Heart left ventricle (tissue), 13 donors: Measurements from ENCODE around the gene SOX6.

Experiments used
- POLR2A ChIP-seq, 2 donors: fragments of 450-650 bp; IDR thresholded peaks; one replicate each; pipeline ENCODE4 v1.6.1; 2017; ENCODE audit warnings: antibody characterized with exemption in 2 of 2, mild to moderate bottlenecking in 2 of 2, moderate library complexity in 2 of 2
- TF ChIP-seq, protein P1 (sequence below), 12 donors: fragments of 200-600 bp; sonication (generic) in 4 of 12; IDR thresholded peaks; one replicate each; pipeline versions ENCODE4 v1.5.0 to v1.8.0; 2018 to 2022; ENCODE audit warnings: antibody characterized with exemption in 12 of 12, mild to moderate bottlenecking in 5 of 12
- donor health status: ischemic (EF 13 %, LVEDD 7.1; RV severe dilation, severe dysfunction).
- donor health status: DM: no; HTN: yes; CAD: no.
- donor health status: DM: no; HTN: no; CAD: no.
- donor health status: ischemic (EF 25% LVEDD 6.9; RV normal size, moderate dysfunction).
- donor health status: ischemic (EF 25% LVEDD 5.7; RV mildly dilated, moderate dysfunction).
- donor health status: ischemic (EF 35%, LVEDD 5.7; RV mildly dilated, moderate dysfunction).
- donor health status: nonischemic (EF 11% LVEDD 7.7; RV severe dilation, severe dysfunction).
- donor health status: DM: yes; HTN: yes; CAD: no.
- donor health status: PGD.
- donor health status: ischemic (EF 29% LVEDD 5.4; RV normal size, mild dysfunction).
- donor health status: nonischemic (EF 23%, LVEDD 6.1; RV moderate dilation, normal function).

DNA sequence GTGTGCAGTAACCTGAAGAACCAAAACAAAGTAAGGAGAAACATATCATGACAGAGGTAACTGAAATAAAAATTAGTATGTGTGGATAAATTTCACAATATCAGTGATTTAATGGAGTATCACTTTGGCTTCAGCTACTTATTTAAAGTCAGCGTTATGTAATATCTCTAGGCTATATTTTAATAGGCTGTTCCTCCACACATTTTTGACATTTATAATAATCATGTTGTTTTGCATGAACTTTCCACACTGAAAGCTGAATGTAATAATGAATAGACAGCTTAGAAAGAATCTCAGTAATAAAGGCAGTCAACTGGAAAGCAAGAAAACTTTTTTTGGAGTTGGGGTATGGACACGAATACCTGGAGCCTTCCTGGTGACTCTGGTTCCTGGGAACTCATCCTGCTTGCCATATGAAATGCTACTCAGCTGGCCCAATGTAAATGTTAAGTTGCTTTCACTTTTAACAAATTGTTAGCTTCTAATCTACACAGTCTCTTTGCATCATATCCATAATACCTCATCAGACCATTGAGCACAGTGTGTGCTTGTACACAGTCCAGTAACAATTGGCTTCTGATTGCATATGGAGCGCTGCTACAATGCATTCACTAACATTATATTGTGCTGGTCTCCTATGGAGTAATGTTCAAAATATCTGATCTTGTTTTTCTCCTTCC is 257.7 kb downstream of the SOX6 start:
- TF ChIP-seq POLR2A (IDR thresholded peaks at IDR 0.05) = no peak
- TF ChIP-seq, protein P1, sequence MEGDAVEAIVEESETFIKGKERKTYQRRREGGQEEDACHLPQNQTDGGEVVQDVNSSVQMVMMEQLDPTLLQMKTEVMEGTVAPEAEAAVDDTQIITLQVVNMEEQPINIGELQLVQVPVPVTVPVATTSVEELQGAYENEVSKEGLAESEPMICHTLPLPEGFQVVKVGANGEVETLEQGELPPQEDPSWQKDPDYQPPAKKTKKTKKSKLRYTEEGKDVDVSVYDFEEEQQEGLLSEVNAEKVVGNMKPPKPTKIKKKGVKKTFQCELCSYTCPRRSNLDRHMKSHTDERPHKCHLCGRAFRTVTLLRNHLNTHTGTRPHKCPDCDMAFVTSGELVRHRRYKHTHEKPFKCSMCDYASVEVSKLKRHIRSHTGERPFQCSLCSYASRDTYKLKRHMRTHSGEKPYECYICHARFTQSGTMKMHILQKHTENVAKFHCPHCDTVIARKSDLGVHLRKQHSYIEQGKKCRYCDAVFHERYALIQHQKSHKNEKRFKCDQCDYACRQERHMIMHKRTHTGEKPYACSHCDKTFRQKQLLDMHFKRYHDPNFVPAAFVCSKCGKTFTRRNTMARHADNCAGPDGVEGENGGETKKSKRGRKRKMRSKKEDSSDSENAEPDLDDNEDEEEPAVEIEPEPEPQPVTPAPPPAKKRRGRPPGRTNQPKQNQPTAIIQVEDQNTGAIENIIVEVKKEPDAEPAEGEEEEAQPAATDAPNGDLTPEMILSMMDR (IDR thresholded peaks at IDR 0.05) = no peak
